Hepatocyte (in vitro differentiated cells): Measurements from ENCODE around the gene MAP7. TPM values are rescaled to one million over a fixed set of nuclear protein-coding genes. Genes with fewer than 3 reads are reported as not detected.

Source experiments
- DNase-seq: peaks from one replicate; pipeline ENCODE4 v3.0.0-alpha.2; 2016; ENCODE audit warnings: low spot score
- H2AFZ ChIP-seq: fragments of 200-600 bp; sonication (generic); 2 replicates; pipeline ENCODE4 v1.6.0; 2016; ENCODE audit warnings: antibody characterized with exemption, mild to moderate bottlenecking
- H3K27ac ChIP-seq: fragments of 200-600 bp; sonication (generic); 2 replicates; pipeline ENCODE4 v1.5.1; 2016; ENCODE audit warnings: mild to moderate bottlenecking
- H3K27me3 ChIP-seq: fragments of 200-600 bp; sonication (generic); 2 replicates; pipeline ENCODE4 v1.6.1; 2016
- H3K36me3 ChIP-seq: fragments of 200-600 bp; sonication (generic); replicated peaks from 2 replicates; pipeline ENCODE4 v1.5.1; 2016; ENCODE audit warnings: low read depth; ENCODE audit not compliant: insufficient read depth
- H3K4me1 ChIP-seq: fragments of 200-600 bp; sonication (generic); 2 replicates; pipeline ENCODE4 v1.5.1; 2016; ENCODE audit warnings: mild to moderate bottlenecking, moderate library complexity; ENCODE audit not compliant: insufficient read depth
- H3K4me2 ChIP-seq: fragments of 200-600 bp; sonication (generic); 2 replicates; pipeline ENCODE4 v1.6.0; 2016
- H3K4me3 ChIP-seq: fragments of 200-600 bp; sonication (generic); 2 replicates; pipeline ENCODE4 v1.5.1; 2016; ENCODE audit warnings: mild to moderate bottlenecking
- H3K79me2 ChIP-seq: fragments of 200-600 bp; sonication (generic); 2 replicates; pipeline ENCODE4 v1.6.0; 2017; ENCODE audit warnings: mild to moderate bottlenecking
- H3K9me2 ChIP-seq: fragments of 200-600 bp; sonication (generic); replicated peaks from 2 replicates; pipeline ENCODE4 v1.6.0; 2017; ENCODE audit warnings: mild to moderate bottlenecking; ENCODE audit not compliant: insufficient read depth
- H3K9me3 ChIP-seq: fragments of 200-600 bp; sonication (generic); 2 replicates; pipeline ENCODE4 v1.5.1; 2016; ENCODE audit warnings: low read depth, mild to moderate bottlenecking
- H4K20me1 ChIP-seq: fragments of 200-600 bp; sonication (generic); 2 replicates; pipeline ENCODE4 v1.6.0; 2016; ENCODE audit warnings: mild to moderate bottlenecking; ENCODE audit not compliant: insufficient read depth, poor library complexity, severe bottlenecking
- EZH2 ChIP-seq: fragments of 200-600 bp; sonication (generic); IDR thresholded peaks from 2 replicates; pipeline ENCODE4 v1.6.1; 2016; ENCODE audit warnings: antibody characterized with exemption, mild to moderate bottlenecking, borderline replicate concordance
- EZH2phosphoT487 ChIP-seq: fragments of 200-600 bp; sonication (generic); IDR thresholded peaks from one replicate; pipeline ENCODE4 v1.6.1; 2018; ENCODE audit warnings: antibody characterized with exemption, mild to moderate bottlenecking, low read depth, moderate library complexity; ENCODE audit not compliant: unreplicated experiment, severe bottlenecking
- WGBS: methylation state at CpG from one replicate; pipeline ENCODE4 v1.1.6; 2016; ENCODE audit warnings: low lambda C conversion rate; ENCODE audit errors: missing lambda C conversion rate; 5-methylcytosine and 5-hydroxymethylcytosine counted together
- polyA plus RNA-seq: library from polyadenylated mRNA; unstranded; fragments of >200 nt; fragmentation: Nextera tagmentation; extraction: Ambion mirVana; gene quantifications from 2 replicates; pipeline ENCODE4 v1.2.1, GENCODE V29; 2016
- total RNA-seq: library from RNA; depleted of rRNA; stranded (reverse); fragments of >200 nt; gene quantifications from 2 replicates; pipeline ENCODE4 v1.2.3, GENCODE V29; 2014
- TF ChIP-seq, protein P1 (sequence below): fragments of 200-600 bp; sonication (generic); IDR thresholded peaks from 2 replicates; pipeline ENCODE4 v1.5.1; 2016; ENCODE audit warnings: antibody characterized with exemption, mild to moderate bottlenecking; ENCODE audit not compliant: poor library complexity

Gene MAP7
- total and polyA plus RNA-seq, 2 experiments from 2014 or later = 13.4 to 22.9 TPM

DNA sequence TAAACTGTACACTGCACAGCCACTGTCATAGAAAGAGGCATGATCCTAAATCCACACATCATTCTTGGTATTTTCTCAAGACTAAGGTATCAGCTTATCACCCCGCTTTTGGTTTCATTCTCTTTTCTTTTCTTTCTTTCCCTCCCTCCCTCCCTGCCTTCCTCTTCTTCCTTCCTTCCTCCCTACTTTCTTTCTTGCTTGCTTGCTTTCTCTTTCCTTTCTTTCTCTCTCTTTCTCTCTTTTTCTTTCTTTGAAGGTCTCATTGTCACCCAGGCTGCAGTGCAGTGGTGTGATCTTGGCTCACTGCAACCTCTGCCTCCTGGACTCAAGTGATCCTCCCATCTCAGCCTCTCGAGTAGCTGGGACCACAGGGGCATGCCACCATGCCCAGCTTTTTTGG is 81.1 kb downstream of the MAP7 start:
- Histone ChIP-seq H3K4me1 (peaks cover 7% of the 10 kb centered on the region), H3K9me3 (no peaks in the 10 kb centered on the region), H3K36me3 (no peaks in the 10 kb centered on the region)

DNA sequence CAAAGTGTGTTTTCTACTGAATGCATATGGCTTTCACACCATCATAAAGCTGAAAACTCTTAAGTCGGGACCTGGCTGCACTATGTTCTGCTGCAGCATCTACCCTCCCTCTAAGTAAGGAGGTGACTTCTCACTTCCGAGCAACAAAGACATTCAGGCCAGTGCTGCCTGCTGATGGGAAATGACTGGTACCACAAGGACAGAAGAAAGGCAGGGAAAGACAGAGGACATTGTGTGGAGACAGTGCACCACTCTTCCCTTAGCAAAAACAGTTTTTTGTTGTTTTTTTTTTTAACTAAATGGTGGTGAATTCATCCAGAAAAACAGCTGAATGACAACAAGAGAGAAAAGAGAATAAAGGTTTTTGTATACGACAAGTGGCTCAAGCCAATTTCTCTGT is 81.5 kb downstream of the MAP7 start:
- no peaks in the 10 kb centered on the region for H3K27me3 ChIP-seq
- H3K4me2 ChIP-seq = no peak overlapping the region
- peaks cover 28% of the 10 kb centered on the region for H3K79me2 ChIP-seq
- 93% methylated on average over 3 of the region's 3 CpGs for WGBS
- no peak overlapping the region for H3K4me3 ChIP-seq
- no peak overlapping the region for H3K27ac ChIP-seq
- no peak for DNase-seq
- no peaks in the 10 kb centered on the region for H3K36me3 ChIP-seq
- H3K4me1 ChIP-seq = peaks cover 7% of the 10 kb centered on the region
- TF ChIP-seq EZH2 (no peak), EZH2phosphoT487 (no peak)
- TF ChIP-seq, protein P1, sequence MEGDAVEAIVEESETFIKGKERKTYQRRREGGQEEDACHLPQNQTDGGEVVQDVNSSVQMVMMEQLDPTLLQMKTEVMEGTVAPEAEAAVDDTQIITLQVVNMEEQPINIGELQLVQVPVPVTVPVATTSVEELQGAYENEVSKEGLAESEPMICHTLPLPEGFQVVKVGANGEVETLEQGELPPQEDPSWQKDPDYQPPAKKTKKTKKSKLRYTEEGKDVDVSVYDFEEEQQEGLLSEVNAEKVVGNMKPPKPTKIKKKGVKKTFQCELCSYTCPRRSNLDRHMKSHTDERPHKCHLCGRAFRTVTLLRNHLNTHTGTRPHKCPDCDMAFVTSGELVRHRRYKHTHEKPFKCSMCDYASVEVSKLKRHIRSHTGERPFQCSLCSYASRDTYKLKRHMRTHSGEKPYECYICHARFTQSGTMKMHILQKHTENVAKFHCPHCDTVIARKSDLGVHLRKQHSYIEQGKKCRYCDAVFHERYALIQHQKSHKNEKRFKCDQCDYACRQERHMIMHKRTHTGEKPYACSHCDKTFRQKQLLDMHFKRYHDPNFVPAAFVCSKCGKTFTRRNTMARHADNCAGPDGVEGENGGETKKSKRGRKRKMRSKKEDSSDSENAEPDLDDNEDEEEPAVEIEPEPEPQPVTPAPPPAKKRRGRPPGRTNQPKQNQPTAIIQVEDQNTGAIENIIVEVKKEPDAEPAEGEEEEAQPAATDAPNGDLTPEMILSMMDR = no peak
- no peaks in the 10 kb centered on the region for H3K9me2 ChIP-seq
- peaks cover 6% of the 10 kb centered on the region for H4K20me1 ChIP-seq
- H2AFZ ChIP-seq = no peak overlapping the region
- H3K9me3 ChIP-seq = no peaks in the 10 kb centered on the region

More for the DNA sequence above, 81.1 kb downstream of the MAP7 start:
- TF ChIP-seq, protein P1 = no peak
- no peak for TF ChIP-seq EZH2phosphoT487
- no peak for TF ChIP-seq EZH2
- no peaks in the 10 kb centered on the region for H3K9me2 ChIP-seq
- WGBS = 97% methylated on average over 2 of the region's 2 CpGs
- DNase-seq = no peak
- no peak overlapping the region for H3K4me3 ChIP-seq
- no peak overlapping the region for H3K27ac ChIP-seq
- no peak overlapping the region for H2AFZ ChIP-seq
- H3K79me2 ChIP-seq = peaks cover 29% of the 10 kb centered on the region
- no peaks in the 10 kb centered on the region for H3K27me3 ChIP-seq
- peaks cover 6% of the 10 kb centered on the region for H4K20me1 ChIP-seq
- no peak overlapping the region for H3K4me2 ChIP-seq

DNA sequence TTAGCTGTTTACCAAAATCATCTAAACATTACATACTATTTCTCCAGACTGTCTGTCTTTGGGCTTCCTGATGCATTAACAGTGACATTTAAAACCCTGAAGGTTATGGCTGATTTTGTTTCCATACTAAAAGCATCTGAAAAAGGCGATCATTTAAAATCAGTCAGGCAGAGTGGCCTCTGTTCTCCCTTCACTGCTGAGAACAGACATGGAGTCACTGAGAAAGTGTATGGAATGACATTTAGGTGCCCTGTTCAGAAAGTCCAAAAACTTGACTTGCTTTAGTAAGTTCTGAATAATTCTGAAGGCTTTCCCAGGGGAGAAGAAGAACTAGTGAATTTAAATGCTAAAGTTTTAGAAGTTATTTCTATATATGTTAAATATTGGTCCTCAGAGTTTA is 83.0 kb downstream of the MAP7 start:
- 78% methylated on average over 1 of the region's 1 CpG for WGBS
- Histone ChIP-seq H3K4me2 (no peak overlapping the region), H3K9me2 (no peaks in the 10 kb centered on the region), H3K27ac (no peak overlapping the region), H3K79me2 (peaks cover 19% of the 10 kb centered on the region), H3K9me3 (no peaks in the 10 kb centered on the region), H2AFZ (no peak overlapping the region), H3K4me3 (no peak overlapping the region), H3K36me3 (no peaks in the 10 kb centered on the region), H3K27me3 (no peaks in the 10 kb centered on the region), H4K20me1 (peaks cover 2% of the 10 kb centered on the region), H3K4me1 (peaks cover 7% of the 10 kb centered on the region)
- DNase-seq = no peak
- TF ChIP-seq, protein P1 = no peak
- no peak for TF ChIP-seq EZH2
- TF ChIP-seq EZH2phosphoT487 = no peak

DNA sequence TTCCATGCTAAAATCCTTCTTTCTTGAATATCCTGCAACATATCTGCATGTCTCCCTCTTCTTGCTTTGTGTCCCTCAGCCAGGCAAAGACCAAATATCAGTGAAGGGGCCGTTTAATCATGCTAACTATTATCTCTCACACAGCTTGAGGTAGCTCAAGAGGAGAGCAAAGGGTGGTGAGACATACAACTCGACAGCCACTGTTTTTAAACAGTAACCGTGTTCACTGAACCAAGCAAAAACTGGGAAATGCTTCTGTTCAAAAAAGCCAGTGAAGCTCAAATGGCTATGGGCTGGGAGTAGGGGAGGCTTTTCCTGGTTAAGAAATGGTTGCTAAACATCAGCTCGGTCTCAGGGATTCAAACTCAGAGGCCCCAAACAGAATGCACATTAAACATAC is 83.4 kb downstream of the MAP7 start:
- no peak for DNase-seq
- 44% methylated on average over 4 of the region's 4 CpGs for WGBS

More for the DNA sequence above, 83.4 kb downstream of the MAP7 start:
- no peak overlapping the region for H3K4me3 ChIP-seq
- H3K9me2 ChIP-seq = no peaks in the 10 kb centered on the region
- peaks cover 7% of the 10 kb centered on the region for H3K4me1 ChIP-seq
- no peaks in the 10 kb centered on the region for H3K9me3 ChIP-seq
- H3K79me2 ChIP-seq = peaks cover 15% of the 10 kb centered on the region
- H4K20me1 ChIP-seq = peaks cover 2% of the 10 kb centered on the region
- H2AFZ ChIP-seq = no peak overlapping the region
- no peaks in the 10 kb centered on the region for H3K27me3 ChIP-seq
- no peak overlapping the region for H3K27ac ChIP-seq
- H3K4me2 ChIP-seq = no peak overlapping the region
- TF ChIP-seq EZH2 (no peak), EZH2phosphoT487 (no peak)
- TF ChIP-seq, protein P1 = no peak
- no peaks in the 10 kb centered on the region for H3K36me3 ChIP-seq
